Stromal cell of bone marrow (primary cell): ENCODE data around the gene RBM42.
"Not testable (repeated sequence)": the region's sequence is repeated elsewhere in the genome, so short reads cannot be mapped to it uniquely, and the experiment has no call there.

Source experiments
- DNase-seq: peaks from one replicate; pipeline ENCODE4 v3.0.0-alpha.2; 2012; ENCODE audit warnings: low read depth

RBM42 gene

GRCh38 chr19:35654828-35655227 is 26.0 kb downstream of the RBM42 start:
- DNase-seq: not testable (repeated sequence)

DNA sequence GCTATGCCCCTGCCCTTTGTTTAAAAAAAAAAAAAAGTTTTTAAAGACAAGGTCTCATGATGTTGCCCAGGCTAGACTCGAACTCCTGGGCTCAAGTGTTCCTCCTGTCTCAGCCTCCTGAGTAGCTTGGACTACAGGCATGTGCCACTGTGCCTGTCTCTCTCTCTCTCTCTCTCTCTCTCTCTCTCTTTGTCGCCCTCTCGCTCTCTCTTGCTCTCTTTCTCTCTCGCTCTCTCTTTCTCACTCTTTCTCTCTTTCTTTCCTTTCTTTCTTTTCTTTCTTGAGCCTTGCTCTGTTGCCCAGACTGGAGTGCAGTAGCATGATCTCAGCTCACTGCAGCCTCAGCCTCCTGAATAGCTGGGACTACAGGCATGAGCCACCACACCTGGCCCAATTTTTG is 26.8 kb downstream of the RBM42 start:
- DNase-seq: no peak

- DNase-seq: no peak
Measured at GRCh38 chr19:35656700-35657099, 27.9 kb downstream of the RBM42 start.

DNA sequence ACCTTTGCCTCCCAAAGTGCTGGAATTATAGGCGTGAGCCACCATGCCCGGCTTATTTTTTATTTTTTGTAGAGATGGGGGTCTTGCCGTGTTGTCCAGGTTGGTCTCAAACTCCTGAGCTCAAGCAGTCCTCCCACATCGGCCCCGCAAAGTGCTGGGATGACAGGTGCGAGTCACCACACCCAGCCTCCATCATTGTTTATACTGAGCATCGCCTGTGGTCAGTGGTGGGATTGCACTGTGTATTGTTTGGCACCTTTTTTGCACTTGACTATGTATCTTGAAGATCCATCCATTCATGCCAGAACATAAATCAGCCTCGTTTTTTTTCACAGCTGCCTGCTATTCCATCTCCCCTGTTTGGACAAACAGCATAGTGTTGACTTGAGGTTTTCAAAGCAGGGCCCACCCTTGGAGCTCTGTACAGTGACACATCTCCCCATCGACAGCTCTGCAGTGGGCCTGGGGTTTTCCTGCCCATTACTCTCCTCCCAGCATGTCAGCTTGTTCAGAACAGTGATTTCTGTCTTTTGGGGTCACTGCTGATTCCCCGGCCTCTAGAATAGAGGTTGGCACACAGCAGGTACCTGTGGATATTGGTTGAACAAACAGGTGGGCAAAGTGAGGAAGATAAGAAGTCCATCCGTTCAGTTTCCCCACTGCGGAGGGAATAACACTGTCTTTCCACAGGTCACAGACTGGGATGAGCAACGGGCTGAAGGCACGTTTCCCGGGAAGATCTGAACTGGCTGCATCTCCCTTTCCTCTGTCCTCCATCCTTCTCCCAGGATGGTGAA is 29.3 kb downstream of the RBM42 start:
- DNase-seq: no peak

DNA sequence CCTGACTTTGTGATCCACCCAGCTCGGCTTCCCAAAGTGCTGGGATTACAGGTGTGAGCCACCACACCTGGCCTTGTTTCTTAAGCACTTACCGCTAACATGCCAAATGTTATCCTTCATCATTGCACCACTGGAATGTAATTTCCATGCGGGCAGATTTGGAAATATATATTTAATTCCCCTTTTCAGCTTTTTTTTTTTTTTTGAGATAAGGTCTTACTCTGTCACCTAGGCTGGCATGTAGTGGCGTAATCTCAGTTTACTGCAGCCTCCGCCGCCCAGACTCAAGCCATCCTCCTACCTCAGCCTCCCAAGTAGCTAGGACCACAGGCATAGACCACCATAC is 33.1 kb downstream of the RBM42 start:
- no peak for DNase-seq

DNA sequence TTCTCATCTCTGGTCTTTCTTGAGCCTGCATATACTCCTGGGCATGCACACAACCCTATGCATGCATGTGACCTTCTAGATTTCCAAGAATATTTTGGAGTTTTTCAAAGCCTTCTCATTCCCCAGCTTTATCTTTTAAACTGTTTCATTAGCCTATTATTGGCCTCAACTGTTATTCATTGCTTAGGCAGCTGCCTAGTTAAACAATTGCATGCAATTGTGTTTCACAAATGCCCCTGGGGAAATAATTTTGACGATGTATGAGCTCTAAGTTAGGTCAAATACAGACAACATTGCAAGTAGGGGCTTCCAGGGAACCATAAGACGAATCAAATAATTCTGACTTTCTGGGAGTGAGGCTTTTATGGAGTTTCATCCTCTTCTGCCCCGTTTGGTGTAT is 35.1 kb downstream of the RBM42 start:
- DNase-seq: no peak

GRCh38 chr19:35665157-35665556 is 36.3 kb downstream of the RBM42 start:
- DNase-seq: no peak

DNA sequence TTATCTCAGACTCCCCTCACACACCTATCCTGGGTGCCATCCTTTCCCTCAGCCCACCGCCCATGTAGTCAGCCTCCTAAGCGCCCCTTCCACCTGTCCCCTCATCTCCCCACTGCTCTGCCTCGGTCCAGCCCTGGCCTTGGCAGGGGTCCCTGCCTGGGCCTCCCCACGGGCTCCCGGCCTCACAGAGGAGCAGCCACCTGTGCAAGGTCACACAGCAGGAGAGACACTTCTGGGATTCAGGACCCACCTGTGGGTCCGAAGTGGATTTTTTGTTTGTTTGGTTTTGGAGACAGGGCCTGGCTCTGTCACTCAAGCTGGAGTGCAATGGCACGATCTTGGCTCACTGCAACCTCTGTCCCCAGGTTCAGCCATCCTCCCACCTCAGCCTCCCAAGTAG is 36.8 kb downstream of the RBM42 start:
- DNase-seq: no peak

GRCh38 chr19:35666251-35666913 is 37.5 kb downstream of the RBM42 start, which contains the start of gene UPK1A:
UPK1A (plus strand) TSS chr19:35666517; CDS start chr19:35666813, 296 bp downstream.
- DNase-seq: no peak

DNA sequence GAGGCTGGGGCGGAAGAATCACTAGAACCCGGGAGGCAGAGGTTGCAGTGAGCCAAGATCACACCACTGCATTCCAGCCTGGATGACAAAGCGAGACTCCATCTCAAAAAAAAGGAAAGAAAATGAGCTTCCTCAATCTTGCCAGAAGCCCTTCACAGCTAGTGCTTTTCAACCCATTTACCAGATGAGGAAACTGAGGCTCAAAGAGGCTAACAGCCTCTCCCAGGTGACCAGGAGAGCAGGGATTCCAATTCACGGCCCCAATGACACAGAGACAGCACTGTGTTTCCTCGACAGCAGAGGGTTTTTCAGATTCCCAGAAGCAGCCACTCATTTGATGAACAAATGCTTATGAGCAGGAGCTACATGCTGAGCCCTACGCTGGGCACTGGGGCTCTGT is 40.7 kb downstream of the RBM42 start:
- no peak for DNase-seq

- no peak for DNase-seq
Measured at GRCh38 chr19:35669974-35670373, 41.1 kb downstream of the RBM42 start.

DNA sequence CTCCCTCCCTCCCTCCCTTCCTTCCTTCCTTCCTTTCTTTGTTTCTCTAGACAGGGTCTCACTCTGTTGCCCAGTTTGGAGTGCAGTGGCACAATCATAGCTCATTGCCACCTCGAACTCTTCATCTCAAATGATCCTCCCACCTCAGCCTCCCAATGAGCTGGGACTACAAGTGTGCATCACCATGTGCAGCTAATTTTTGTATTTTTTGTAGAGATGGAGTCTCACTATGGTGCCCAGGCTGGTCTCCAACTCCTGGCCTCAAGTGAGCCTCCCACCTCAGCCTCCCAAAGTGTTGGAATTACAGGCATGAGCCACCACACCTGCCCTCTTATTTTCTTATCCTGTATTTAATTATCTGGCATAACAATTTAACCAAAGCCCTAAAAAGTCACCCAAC is 41.9 kb downstream of the RBM42 start:
- DNase-seq: no peak

GRCh38 chr19:35671818-35672217 is 43.0 kb downstream of the RBM42 start:
- DNase-seq: no peak

DNA sequence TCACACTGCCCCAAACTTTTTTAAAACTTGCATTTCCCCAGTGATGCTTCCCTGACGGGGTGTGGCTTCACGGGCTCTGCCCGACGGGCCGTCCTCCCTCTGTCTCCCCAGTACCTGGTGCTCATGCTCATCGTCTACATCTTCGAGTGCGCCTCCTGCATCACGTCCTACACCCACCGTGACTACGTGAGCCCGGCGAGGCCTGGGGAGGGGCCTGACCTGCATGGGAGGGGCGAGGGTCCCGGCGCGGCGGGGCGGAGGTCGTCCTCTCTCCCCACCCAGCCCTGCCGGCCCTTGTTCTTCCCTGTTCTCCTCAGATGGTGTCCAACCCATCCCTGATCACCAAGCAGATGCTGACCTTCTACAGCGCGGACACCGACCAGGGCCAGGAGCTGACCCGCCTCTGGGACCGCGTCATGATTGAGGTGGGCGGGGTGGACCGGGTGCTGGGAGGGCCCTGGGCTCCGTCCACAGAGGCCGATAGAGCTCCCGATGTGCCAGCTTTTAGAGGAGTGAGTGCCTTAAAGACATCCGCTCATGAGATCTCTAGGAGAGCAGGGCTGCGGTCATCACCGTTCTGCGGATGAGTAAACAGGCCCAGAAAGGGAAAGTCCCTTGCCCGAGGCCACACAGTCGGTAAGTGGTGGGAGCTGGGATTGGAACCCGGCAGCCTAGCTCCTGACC is 44.4 kb downstream of the RBM42 start:
- peak; percentile 29 for DNase-seq

- no peak for DNase-seq
Measured at GRCh38 chr19:35675589-35676140, 46.8 kb downstream of the RBM42 start.
